ENCODE results near the gene EEFSEC. TPM values are rescaled to one million over a fixed set of nuclear protein-coding genes. Genes with fewer than 3 reads are reported as not detected.
A peak's percentile ranks its signal among the peaks of the same experiment; 100 is the strongest.

The EEFSEC gene
- total RNA-seq, 1 donor = 3.0 TPM

- DNase-seq (ENCODE audit: low read depth) = no peak
- TF ChIP-seq CTCF (IDR thresholded peaks at IDR 0.05; ENCODE audit: insufficient read depth, low read depth, low read length) = no peak
- no peak overlapping the region for H3K4me3 ChIP-seq (ENCODE audit: low read depth, low read length)
These were observed 9.8 kb upstream of the EEFSEC start for GRCh38 chr3:128143496-128143895.

GRCh38 chr3:128144512-128145187 is 8.6 kb upstream of the EEFSEC start:
- no peak overlapping the region for H3K4me3 ChIP-seq (ENCODE audit: low read depth, low read length)
- TF ChIP-seq CTCF (IDR thresholded peaks at IDR 0.05; ENCODE audit: insufficient read depth, low read depth, low read length) = no peak
- DNase-seq (ENCODE audit: low read depth) = no peak

DNA sequence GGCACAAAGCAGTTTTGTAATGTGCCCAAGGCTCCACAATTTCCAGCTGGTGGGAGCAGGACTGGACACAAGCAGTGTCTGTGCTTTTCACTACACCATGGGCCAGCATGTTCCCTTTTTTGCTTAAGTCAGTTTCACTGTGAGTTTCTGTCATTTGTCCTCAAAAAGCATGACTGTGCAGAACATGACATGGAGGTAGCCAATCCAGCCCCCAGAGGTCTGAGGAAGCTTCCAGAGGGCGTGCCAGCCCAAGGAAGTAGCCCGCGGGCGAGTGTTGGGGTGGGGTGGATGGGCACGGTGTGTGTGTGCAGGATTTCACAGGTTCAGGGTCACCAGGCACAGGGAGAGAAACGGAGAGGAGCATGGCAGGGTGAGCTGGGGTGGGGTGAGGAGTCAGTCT is 8.0 kb upstream of the EEFSEC start:
- TF ChIP-seq CTCF (IDR thresholded peaks at IDR 0.05; ENCODE audit: insufficient read depth, low read depth, low read length) = no peak
- H3K4me3 ChIP-seq (ENCODE audit: low read depth, low read length) = no peak overlapping the region

DNA sequence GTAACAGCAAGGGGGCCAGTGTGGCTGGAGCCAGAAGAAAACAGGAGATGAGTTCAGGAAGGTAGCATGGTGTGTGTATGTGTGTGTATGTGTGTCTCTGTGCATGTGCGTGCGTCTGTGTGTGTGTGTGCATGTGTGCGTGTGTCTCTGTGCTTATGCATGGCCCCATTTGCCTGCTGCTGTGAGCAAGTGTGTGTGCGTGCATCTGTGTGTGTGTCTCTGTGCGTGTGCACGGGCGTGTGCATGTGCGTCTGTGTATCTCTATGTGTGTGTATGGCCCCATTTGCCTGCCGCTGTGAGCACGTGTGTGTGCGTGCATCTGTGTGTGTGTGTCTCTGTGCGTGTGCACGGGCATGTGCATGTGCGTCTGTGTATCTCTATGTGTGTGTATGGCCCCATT is 7.1 kb upstream of the EEFSEC start:
- no peak for TF ChIP-seq CTCF (IDR thresholded peaks at IDR 0.05; ENCODE audit: insufficient read depth, low read depth, low read length)
- DNase-seq (ENCODE audit: low read depth) = no peak
- H3K4me3 ChIP-seq (ENCODE audit: low read depth, low read length) = no peak overlapping the region

More for the DNA sequence above, 8.0 kb upstream of the EEFSEC start:
- no peak for DNase-seq (ENCODE audit: low read depth)

DNA sequence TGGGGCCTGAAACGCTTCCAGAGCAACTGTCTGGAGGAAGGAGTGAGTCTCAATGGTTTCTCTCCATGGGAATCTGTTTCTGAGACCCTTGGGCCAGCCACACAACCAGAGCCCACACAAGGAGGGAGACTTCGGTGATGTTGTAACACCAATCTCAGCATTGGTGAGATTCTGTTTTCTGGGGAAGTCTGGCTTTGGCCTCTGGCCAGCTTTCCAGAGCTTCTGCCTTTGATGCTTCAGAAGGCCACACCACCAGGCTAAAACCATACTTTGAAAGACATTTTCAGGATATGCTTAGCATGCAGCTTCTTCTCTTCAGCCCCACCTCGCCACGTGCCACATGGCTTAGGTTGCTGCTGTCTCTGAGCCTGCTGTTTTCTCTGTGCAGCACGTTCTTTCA is 3.6 kb upstream of the EEFSEC start:
- no peak overlapping the region for H3K4me3 ChIP-seq (ENCODE audit: low read depth, low read length)
- no peak for TF ChIP-seq CTCF (IDR thresholded peaks at IDR 0.05; ENCODE audit: insufficient read depth, low read depth, low read length)
- DNase-seq (ENCODE audit: low read depth) = peak; percentile 13

- no peak for TF ChIP-seq CTCF (IDR thresholded peaks at IDR 0.05; ENCODE audit: insufficient read depth, low read depth, low read length)
- DNase-seq (ENCODE audit: low read depth) = no peak
- no peak overlapping the region for H3K4me3 ChIP-seq (ENCODE audit: low read depth, low read length)
These were observed 1.5 kb upstream of the EEFSEC start for GRCh38 chr3:128151758-128152274.

Data from fibroblast of villous mesenchyme (primary cell).